HCEC 1CT (cell line): ENCODE data around the gene TANGO2.
A peak's percentile ranks its signal among the peaks of the same experiment; 100 is the strongest.

Source experiments
- DNase-seq: peaks from one replicate; pipeline ENCODE4 v3.0.0-alpha.2; 2017

Gene TANGO2

DNA sequence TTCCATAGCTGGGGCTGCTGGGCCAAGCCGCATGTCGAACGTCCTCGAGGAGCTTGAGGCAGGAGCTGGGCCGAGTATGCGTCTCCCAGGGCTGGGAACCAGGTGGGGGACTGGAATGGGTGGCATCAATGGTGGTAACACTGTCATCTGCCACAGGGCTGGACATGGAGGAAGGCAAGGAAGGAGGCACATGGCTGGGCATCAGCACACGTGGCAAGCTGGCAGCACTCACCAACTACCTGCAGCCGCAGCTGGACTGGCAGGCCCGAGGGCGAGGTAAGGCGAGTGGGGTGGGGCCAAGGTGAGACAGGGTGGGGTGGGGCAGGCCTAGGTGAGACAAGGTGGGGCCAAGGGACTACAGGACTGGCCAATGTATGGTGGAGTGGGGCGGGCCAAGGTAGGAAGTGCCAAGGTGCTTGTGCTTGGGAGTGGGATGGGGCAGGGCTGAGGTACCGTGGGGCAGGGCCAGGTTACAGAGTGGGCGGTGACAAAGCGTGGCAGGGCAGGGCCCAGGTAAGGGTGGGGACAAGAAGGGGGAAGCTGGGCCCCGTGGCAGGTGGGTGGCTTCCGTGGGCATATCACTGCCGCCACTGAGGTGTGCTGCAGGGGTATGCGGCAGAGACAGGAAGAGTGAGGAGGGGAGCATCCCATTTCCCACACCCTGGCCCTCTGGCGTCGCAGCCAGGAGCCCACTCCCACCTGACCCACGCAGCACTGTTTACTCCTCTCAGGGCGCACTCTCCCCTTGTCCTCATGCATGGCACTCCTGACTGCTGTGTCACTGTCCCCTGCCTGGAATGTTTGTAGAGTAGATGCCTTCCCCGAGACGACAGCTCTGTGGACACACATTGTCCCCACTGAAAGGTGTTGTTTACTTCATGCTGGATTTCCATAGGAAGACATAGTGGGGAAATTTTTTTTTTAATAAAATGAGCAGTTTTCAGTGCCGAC, 31.7 kb downstream of the TANGO2 start:
- DNase-seq = no peak

- DNase-seq = no peak
Measured at GRCh38 chr22:20053407-20054033, 32.6 kb downstream of the TANGO2 start.

GRCh38 chr22:20054034-20054427, 33.1 kb downstream of the TANGO2 start:
- DNase-seq = no peak

DNA sequence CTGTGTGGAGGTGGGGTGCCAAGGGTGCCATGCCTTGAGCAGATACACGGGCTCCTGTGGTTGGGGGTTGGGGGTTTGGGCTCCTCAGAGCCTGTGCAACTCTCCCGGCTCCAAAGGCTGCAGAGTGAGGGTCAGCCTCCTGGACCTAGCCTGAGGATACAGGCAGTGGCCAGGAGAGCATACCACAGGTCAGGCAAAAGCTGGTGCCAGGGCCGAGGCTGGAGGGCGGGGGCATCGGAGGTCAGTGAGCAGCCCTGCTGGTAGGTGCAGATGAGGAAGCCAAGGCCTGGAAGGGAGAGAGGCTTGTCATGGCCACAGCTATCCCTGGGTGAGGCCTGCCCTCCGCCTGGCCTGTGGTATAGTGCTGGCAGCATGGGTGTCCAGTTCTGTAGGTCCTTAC, 33.6 kb downstream of the TANGO2 start:
- no peak for DNase-seq

DNA sequence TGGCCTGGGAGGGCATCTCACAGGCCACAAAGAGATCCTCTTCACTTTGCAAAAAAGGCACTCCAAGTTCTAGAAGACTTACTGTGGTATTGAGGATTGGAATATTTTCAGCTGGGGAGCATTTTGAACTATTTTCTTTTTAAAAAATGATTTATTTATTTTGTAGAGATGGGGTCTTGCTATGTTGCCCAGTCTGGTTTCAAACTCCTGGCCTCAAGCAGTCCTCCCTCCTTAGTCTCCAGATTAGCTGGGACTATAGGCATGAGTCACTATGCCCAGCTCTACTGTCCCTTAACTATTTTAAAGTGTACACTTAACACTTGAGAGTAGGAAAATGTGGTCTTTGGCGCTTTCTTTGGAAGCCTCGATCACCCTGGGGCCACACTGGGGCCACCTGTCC, 34.2 kb downstream of the TANGO2 start:
- no peak for DNase-seq

DNA sequence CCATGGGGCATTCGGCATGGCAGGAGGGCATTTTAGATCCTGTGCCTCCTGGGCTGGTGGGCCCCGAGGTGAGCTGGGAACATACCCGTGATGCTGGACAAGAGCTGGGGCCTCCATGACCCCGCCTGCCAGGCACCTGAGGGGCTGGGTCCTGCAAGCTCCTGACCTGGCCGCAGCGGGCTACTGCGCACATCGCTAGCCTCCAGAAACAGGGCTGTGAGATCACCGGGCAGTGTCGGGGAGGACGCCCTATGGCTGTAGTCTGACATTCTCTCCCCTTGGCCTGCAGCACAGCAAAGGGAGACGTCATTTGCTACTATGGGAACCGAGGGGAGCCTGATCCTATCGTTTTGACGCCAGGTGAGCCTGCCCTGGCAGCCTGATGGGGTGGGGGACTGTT, 34.7 kb downstream of the TANGO2 start:
- no peak for DNase-seq

GRCh38 chr22:20056161-20056560, 35.3 kb downstream of the TANGO2 start:
- no peak for DNase-seq

- no peak for DNase-seq
Measured at GRCh38 chr22:20056696-20057386, 35.9 kb downstream of the TANGO2 start.

GRCh38 chr22:20057596-20058268, 36.8 kb downstream of the TANGO2 start:
- no peak for DNase-seq

DNA sequence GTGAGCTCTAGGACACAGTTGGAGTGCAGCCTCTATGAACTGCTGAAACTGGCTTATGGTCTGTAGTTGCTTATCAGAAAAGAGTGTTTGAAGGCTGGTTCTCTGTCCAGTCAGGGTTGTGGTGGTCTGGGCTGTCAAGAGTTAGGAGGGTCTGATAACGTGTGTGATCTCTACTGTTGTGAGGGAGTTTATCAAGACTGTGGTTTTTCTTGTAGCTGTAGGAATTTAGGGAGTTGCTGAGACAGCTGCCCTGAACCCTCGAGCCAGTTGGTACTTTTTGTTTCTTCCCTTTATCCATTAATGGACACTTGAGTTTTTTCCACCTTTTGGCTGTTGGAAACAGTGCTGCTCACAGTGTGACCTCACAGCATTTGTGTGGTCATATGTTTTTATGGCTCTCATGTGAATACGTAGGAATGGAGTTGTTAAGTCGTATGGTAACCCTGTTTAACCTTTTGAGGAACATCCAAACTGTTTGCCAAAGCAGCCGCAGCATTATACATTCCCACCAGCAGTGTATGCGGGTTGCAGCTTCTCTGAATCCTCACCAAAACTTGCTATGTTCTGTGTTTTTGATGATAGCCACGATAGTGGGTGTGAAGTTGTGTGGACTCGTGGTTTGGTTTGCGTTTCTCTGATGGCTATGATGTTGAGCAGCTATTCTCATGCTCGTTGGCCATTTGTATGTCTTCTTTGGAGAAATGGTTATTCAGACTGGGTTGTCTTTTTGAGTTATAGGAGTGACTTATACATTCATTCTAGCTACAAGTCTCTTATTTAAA, 38.3 kb downstream of the TANGO2 start:
- no peak for DNase-seq

GRCh38 chr22:20060700-20061480, 40.0 kb downstream of the TANGO2 start:
- no peak for DNase-seq

- no peak for DNase-seq
Measured at GRCh38 chr22:20061481-20061861, 40.6 kb downstream of the TANGO2 start.

- DNase-seq = no peak
Measured at GRCh38 chr22:20062043-20062765, 41.3 kb downstream of the TANGO2 start.

DNA sequence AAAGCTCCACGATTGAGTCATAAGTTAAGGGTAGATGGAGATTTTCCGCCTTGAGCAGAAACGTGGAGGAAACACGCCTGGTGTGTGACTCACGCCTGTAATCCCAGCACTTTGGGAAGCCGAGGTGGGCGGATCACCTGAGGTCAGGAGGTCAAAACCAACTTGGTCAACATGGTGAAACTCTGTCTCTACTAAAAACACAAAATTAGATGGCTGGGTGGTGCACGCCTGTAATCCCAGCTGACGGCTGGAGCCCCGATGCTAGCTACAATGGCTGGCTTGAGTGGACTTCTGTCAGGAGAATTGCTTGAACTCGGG, 41.8 kb downstream of the TANGO2 start:
- peak; percentile 71 for DNase-seq

DNA sequence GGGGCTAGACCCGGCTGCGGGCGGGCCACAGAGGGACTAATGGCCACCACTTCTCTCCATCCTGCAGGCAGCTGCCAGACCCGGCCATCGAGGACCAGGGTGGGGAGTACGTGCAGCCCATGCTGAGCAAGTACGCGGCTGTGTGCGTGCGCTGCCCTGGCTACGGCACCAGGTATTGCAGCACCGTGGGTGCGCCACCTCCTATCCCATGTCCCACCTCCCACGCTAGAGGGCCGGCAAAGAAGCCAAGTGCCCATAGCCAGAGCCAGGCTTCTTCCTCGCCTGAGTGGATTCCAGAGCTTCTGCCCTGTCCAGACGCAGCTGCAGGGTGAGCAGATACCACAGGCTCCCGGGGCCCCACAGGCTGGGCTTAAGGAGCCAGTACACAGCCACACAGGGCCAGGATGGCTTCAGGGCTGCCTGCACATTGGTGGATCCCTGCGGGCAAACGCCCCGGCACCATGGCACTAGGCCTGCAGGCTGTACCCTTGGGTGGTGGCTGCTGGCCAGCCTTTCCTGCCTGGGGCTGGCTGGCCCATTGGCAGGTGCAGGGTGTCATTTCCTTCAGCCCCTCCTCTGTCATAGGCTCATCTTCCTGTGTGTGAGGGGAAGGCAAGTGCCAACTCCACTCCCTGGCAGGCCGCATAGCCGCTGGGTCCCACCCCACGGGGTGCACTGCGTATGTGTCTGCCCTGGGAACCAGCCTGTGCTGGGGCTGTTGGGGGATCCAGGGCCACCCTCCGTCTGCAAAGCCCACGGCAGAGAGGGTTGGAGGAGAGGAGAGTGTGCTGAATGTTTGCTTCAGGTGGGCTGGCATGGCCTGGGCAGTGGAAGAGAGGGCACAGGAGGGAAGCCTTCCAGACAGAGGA, 42.6 kb downstream of the TANGO2 start:
- DNase-seq = no peak

DNA sequence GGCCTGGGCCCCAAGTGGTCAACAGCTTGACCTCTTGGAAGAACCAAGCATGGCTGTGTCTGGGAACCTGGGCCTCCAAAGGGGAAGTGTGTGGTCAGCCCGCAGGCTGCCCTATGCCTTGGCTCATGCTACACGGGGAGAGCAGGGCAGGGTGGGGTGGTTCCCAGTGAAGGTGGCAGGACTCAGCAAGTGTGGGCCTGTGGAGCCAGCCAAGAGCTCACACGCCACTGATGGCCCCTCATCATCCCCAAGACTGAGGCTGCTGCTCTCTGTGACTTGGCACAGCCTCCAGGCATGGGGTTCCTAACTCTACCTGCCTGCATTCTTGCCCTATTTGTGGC, 43.2 kb downstream of the TANGO2 start:
- DNase-seq = no peak

- DNase-seq = no peak
Measured at GRCh38 chr22:20064545-20065262, 43.8 kb downstream of the TANGO2 start.

- DNase-seq = no peak
Measured at GRCh38 chr22:20065896-20066616, 45.1 kb downstream of the TANGO2 start.
